K562 (cell line): ENCODE measurements around the gene FMNL3. TPM values are rescaled to one million over a fixed set of nuclear protein-coding genes. Genes with fewer than 3 reads are reported as not detected.
A peak's percentile ranks its signal among the peaks of the same experiment; 100 is the strongest.

Source experiments
- ATAC-seq: fragments of 200-7000 bp; cut with Tn5 transposase; 3 replicates; pipeline ENCODE4 v1.9.1; 2020; ENCODE audit warnings: moderate library complexity
- BruUV-seq: library from RNA; stranded (reverse); fragments of 400-500 nt; replicated peaks from 2 replicates; lab custom pipeline; 2021; lab: Mats Ljungman, UMichigan
- CTCF ChIA-PET: fragments of 300-600 bp; formaldehyde crosslinking; extraction: SDS; loops from one replicate; lab custom pipeline; 2021; ENCODE audit warnings: low intra/inter-chr PET ratio; lab: Yijun Ruan, JAX
- POLR2A ChIA-PET: fragments of 300-600, 350-650 bp; sonication (Branson Sonifier 250); formaldehyde crosslinking; extraction: SDS; loops from one replicate; lab custom pipeline; 2021; ENCODE audit warnings: antibody characterized with exemption, inconsistent platforms; lab: Yijun Ruan, JAX
- DNase-seq, 4 experiments: peaks; one replicate each; pipeline versions ENCODE4 v3.0.0 to v3.0.0-alpha.2; 2011 to 2018; ENCODE audit warnings: low spot score in 3 of 4, mixed read lengths in 3 of 4; ENCODE audit errors: extremely low read depth in 1 of 4
- FAIRE-seq: peaks from 2 replicates; lab custom pipeline; 2011; peaks lifted over from hg19 to GRCh38; lab: Jason Lieb, UNC
- H2AFZ ChIP-seq: 2 replicates; pipeline ENCODE4 v1.6.0; 2011; ENCODE audit warnings: low read depth, low read length, control low read depth, inconsistent platforms
- H3K27ac ChIP-seq: fragments of 200-600 bp; 3 replicates; pipeline ENCODE4 v1.8.0; 2011; ENCODE audit warnings: low read depth, mild to moderate bottlenecking, control low read depth, inconsistent platforms, low read length, moderate library complexity, mixed read lengths; ENCODE audit errors: extremely low read depth
- H3K27me3 ChIP-seq, 2 experiments: fragments of 300-600 bp in 1 of 2; 2 replicates in 1 of 2; 3 replicates in 1 of 2; pipeline versions ENCODE4 v1.6.0 to v1.8.0; 2011; ENCODE audit warnings: inconsistent platforms in 2 of 2, low read length in 2 of 2, mild to moderate bottlenecking in 1 of 2, mixed read lengths in 1 of 2, moderate library complexity in 1 of 2; ENCODE audit not compliant: control insufficient read depth in 2 of 2, insufficient read depth in 2 of 2
- H3K36me3 ChIP-seq: fragments of 300-600 bp; 3 replicates; pipeline ENCODE4 v1.8.0; 2011; ENCODE audit warnings: mild to moderate bottlenecking, low read length, inconsistent platforms; ENCODE audit not compliant: control insufficient read depth, insufficient read depth
- H3K4me1 ChIP-seq, 2 experiments: fragments of 200-600 bp in 1 of 2; replicated peaks in 1 of 2; 2 replicates in 1 of 2; 3 replicates in 1 of 2; pipeline versions ENCODE4 v1.5.1 to v1.8.0; 2011; ENCODE audit warnings: inconsistent platforms in 2 of 2, low read length in 2 of 2, mild to moderate bottlenecking in 1 of 2, mixed read lengths in 1 of 2, moderate library complexity in 1 of 2; ENCODE audit not compliant: control insufficient read depth in 2 of 2, insufficient read depth in 2 of 2
- H3K4me2 ChIP-seq: 2 replicates; pipeline ENCODE4 v1.6.1; 2011; ENCODE audit warnings: low read length, control low read depth, inconsistent platforms, mixed read lengths; ENCODE audit not compliant: insufficient read depth
- H3K4me3 ChIP-seq: fragments of 200-600 bp; sonication (generic), shearing (Covaris generic); 2 replicates; pipeline ENCODE4 v1.5.1; 2016; ENCODE audit warnings: control low read depth, inconsistent platforms
- H3K79me2 ChIP-seq: fragments of 200-600 bp; 3 replicates; pipeline ENCODE4 v1.8.0; 2011; ENCODE audit warnings: low read length, inconsistent platforms; ENCODE audit not compliant: control insufficient read depth, insufficient read depth
- H3K9ac ChIP-seq, 2 experiments: 2 replicates each; pipeline versions ENCODE4 v1.6.0 to v1.6.1; 2011; ENCODE audit warnings: low read depth in 2 of 2, low read length in 2 of 2, control low read depth in 1 of 2, inconsistent platforms in 1 of 2, mild to moderate bottlenecking in 1 of 2, mixed read lengths in 1 of 2; ENCODE audit not compliant: insufficient read depth in 1 of 2
- H3K9me1 ChIP-seq: one replicate; pipeline ENCODE4 v1.6.0; 2011; ENCODE audit warnings: inconsistent platforms, mild to moderate bottlenecking, low read length, moderate library complexity; ENCODE audit not compliant: control insufficient read depth, insufficient read depth
- H3K9me3 ChIP-seq: replicated peaks from 2 replicates; pipeline ENCODE4 v1.5.1; 2011; ENCODE audit warnings: low read depth, low read length, inconsistent platforms; ENCODE audit not compliant: control insufficient read depth, insufficient read depth
- H4K20me1 ChIP-seq: replicated peaks from 2 replicates; pipeline ENCODE4 v1.6.1; 2011; ENCODE audit warnings: low read length, inconsistent platforms, mixed read lengths; ENCODE audit not compliant: control insufficient read depth, insufficient read depth
- BCOR ChIP-seq: fragments of 450-650 bp; IDR thresholded peaks from 2 replicates; pipeline ENCODE4 v1.6.1; 2016
- EHMT2 ChIP-seq: fragments of 450-650 bp; IDR thresholded peaks from 2 replicates; pipeline ENCODE4 v1.6.1; 2018; ENCODE audit warnings: antibody characterized with exemption
- FOSL1 ChIP-seq: fragments of 200-800 bp; sonication (Bioruptor generic); conservative IDR thresholded peaks from 2 replicates; pipeline ENCODE4 v1.6.1; 2016; ENCODE audit warnings: missing genetic modification characterization, missing compliant biosample characterization
- JUND ChIP-seq, 2 experiments: IDR thresholded peaks; 2 replicates in 1 of 2; 3 replicates in 1 of 2; pipeline ENCODE4 v1.6.1; 2011; ENCODE audit warnings: borderline replicate concordance in 2 of 2, low read depth in 2 of 2, low read length in 2 of 2, improper control_type of control experiment in 1 of 2, missing biosample characterization in 1 of 2, missing genetic modification characterization in 1 of 2, missing genetic modification reagents in 1 of 2
- PML ChIP-seq: IDR thresholded peaks from 2 replicates; pipeline ENCODE4 v1.6.1; 2012; ENCODE audit warnings: low read length, inconsistent platforms
- RBM25 ChIP-seq: fragments of 200-400 bp; formaldehyde crosslinking; IDR thresholded peaks from 2 replicates; pipeline ENCODE4 v1.6.1; 2018; ENCODE audit warnings: low read length, low read depth, moderate library complexity; ENCODE audit not compliant: severe bottlenecking
- SAP30 ChIP-seq: fragments of 200-600 bp; sonication (generic); IDR thresholded peaks from 2 replicates; pipeline ENCODE4 v1.6.1; 2012; ENCODE audit warnings: borderline replicate concordance, low read depth, mild to moderate bottlenecking, moderate library complexity, low read length, control low read depth, inconsistent platforms; ENCODE audit not compliant: insufficient read depth, poor library complexity, severe bottlenecking
- SMARCB1 ChIP-seq: IDR thresholded peaks from 2 replicates; pipeline ENCODE4 v1.6.1; 2011; ENCODE audit warnings: improper control_type of control experiment, low read depth; ENCODE audit not compliant: insufficient read length
- SRF ChIP-seq, 2 experiments: fragments of 250-450, 450-650 bp in 1 of 2; sonication (Bioruptor Pico) in 1 of 2; sonication (generic) in 1 of 2; formaldehyde crosslinking; IDR thresholded peaks; 2 replicates each; pipeline versions ENCODE4 v1.5.0 to v1.5.1; 2020 to 2022; ENCODE audit warnings: mild to moderate bottlenecking in 1 of 2, missing genetic modification reagents in 1 of 2
- TAF7 ChIP-seq: fragments of 450-650 bp; IDR thresholded peaks from 2 replicates; pipeline ENCODE4 v1.6.1; 2016; ENCODE audit warnings: missing genetic modification characterization, missing compliant biosample characterization
- TSC22D4 ChIP-seq: fragments of 450-650 bp; IDR thresholded peaks from 2 replicates; pipeline ENCODE4 v1.6.1; 2016; ENCODE audit warnings: missing genetic modification characterization, missing biosample characterization, control low read depth
- ZNF184 ChIP-seq: sonication (generic); formaldehyde crosslinking; IDR thresholded peaks from 2 replicates; pipeline ENCODE4 v1.5.0; 2020; ENCODE audit warnings: missing genetic modification reagents
- ZNF354B ChIP-seq: fragments of 250-450 bp; sonication (Bioruptor Pico); IDR thresholded peaks from 2 replicates; pipeline ENCODE4 v1.4.0; 2020
- ZNF740 ChIP-seq, 3 experiments: fragments of 200-800 bp in 1 of 3; sonication (Bioruptor generic) in 1 of 3; sonication (generic) in 1 of 3; formaldehyde crosslinking in 1 of 3; IDR thresholded peaks; 2 replicates each; pipeline versions ENCODE4 v1.6.1 to v1.8.0; 2016 to 2022; ENCODE audit warnings: mild to moderate bottlenecking in 2 of 3, missing compliant biosample characterization in 2 of 3, missing genetic modification characterization in 2 of 3, missing genetic modification reagents in 1 of 3
- WGBS: fragments of 100-300 bp; shearing (Covaris generic); methylation state at CpG from one replicate; pipeline ENCODE4 v1.1.6; 2016; ENCODE audit warnings: low coverage, mixed read lengths; ENCODE audit not compliant: insufficient coverage; ENCODE audit errors: missing lambda C conversion rate; 5-methylcytosine and 5-hydroxymethylcytosine counted together
- in situ Hi-C: fragments of 300-500 bp; cut with MboI; formaldehyde crosslinking; loops from 4 replicates; pipeline ENCODE4 v1.15.0; 2018; ENCODE audit warnings: inconsistent platforms, mixed read lengths
- intact Hi-C: fragments of 100-400 bp; cut with micrococcal nuclease; formaldehyde crosslinking; loops from 2 replicates; pipeline ENCODE4 v1.14.2; 2022
- polyA plus RNA-seq, 8 experiments: library from polyadenylated mRNA; depleted of rRNA in 4 of 8; stranded (reverse) in 5 of 8; unstranded in 3 of 8; fragments of >200 nt; fragmentation: Nextera tagmentation in 2 of 8; fragmentation: Illumina TruSeq in 1 of 8; extraction: Ambion mirVana in 2 of 8; extraction: Trizol in 1 of 8; gene quantifications; 2 replicates each; pipeline versions ENCODE4 v1.2.1 to v1.2.3, GENCODE V29; 2011 to 2014; ENCODE audit warnings: inconsistent platforms in 1 of 8, missing spikeins in 1 of 8
- total RNA-seq, 7 experiments: library from RNA; depleted of rRNA in 6 of 7; stranded (reverse); fragments of >200 nt in 6 of 7; fragmentation: Illumina TruSeq in 2 of 7; extraction: Trizol in 2 of 7; gene quantifications; 2 replicates each; pipeline versions ENCODE4 v1.2.1 to v1.2.3, GENCODE V29; 2011 to 2021; ENCODE audit warnings: low replicate concordance in 1 of 7

The FMNL3 gene
- total and polyA plus RNA-seq, 9 of the 15 experiments (the other 6 are each of a cell fraction or from before 2014, with no cell fraction given): 0.49 to 14.4 (median 6.8) TPM

- CTCF ChIA-PET: no interaction called here
- Histone ChIP-seq H3K27me3 (no peaks in the 10 kb centered on the region), H3K4me2 (no peak overlapping the region), H2AFZ (no peak overlapping the region), H3K9ac (no peak overlapping the region)
- peak; percentile 87 for TF ChIP-seq ZNF184 (CRISPR knock-in tag)
- TF ChIP-seq ZNF354B (CRISPR knock-in tag): no peak
- no peak for TF ChIP-seq TSC22D4 (tag)
- no peak for TF ChIP-seq SMARCB1
- no peak for TF ChIP-seq SRF (CRISPR knock-in tag; IDR thresholded peaks at IDR 0.05)
- TF ChIP-seq TAF7: no peak
- TF ChIP-seq SAP30: no peak
- peak; percentile 72 for TF ChIP-seq RBM25
- TF ChIP-seq PML: no peak
- peak; percentile 58 for TF ChIP-seq FOSL1 (tag)
- TF ChIP-seq BCOR: 0 out of 2 replicates have a peak, but pooled peaks have one; percentile 9
- no peak for TF ChIP-seq EHMT2
- TF ChIP-seq JUND (IDR thresholded peaks at IDR 0.05; ENCODE audit: borderline replicate concordance, low read depth, low read length): 0 out of 2 replicates have a peak, but pooled peaks have one; percentile 20
- no peak for TF ChIP-seq JUND (tag; IDR thresholded peaks at IDR 0.05; ENCODE audit: borderline replicate concordance, low read depth, low read length)
- no peak for TF ChIP-seq ZNF740 (CRISPR knock-in tag; IDR thresholded peaks at IDR 0.05)
- TF ChIP-seq ZNF740 (tag; IDR thresholded peaks at IDR 0.05): no peak
- TF ChIP-seq, all 486 proteins: peak for 5
- no peak overlapping the region for H3K27ac ChIP-seq
- H3K36me3 ChIP-seq: no peaks in the 10 kb centered on the region
- no peak for ATAC-seq
- DNase-seq: no peak
- H3K9me1 ChIP-seq: no peaks in the 10 kb centered on the region
- H3K4me3 ChIP-seq: no peak overlapping the region
- POLR2A ChIA-PET: interaction anchor here (1.0 kb wide), 1 partner anchor 125 kb away, joined by 3 read pairs; the partner anchor contains the start of gene TMBIM6
- in situ Hi-C loops: no loop called here
- no peaks in the 10 kb centered on the region for H3K79me2 ChIP-seq
- no peaks in the 10 kb centered on the region for H4K20me1 ChIP-seq
- H3K9me3 ChIP-seq: no peaks in the 10 kb centered on the region
- BruUV-seq: no TSS peak
- intact Hi-C loops: no loop called here
- no peak for FAIRE-seq
- no peaks in the 10 kb centered on the region; a peak in 1 of 5 replicates for H3K4me1 ChIP-seq
- 73% methylated on average over 5 of the region's 7 CpGs for WGBS
Measured at GRCh38 chr12:49615725-49616124, 91.5 kb downstream of the FMNL3 start.
